SK-N-SH (cell line): ENCODE measurements around the gene SMARCD2.

Experiments used
- EP300 ChIP-seq, 2 experiments: IDR thresholded peaks; 2 replicates each; pipeline versions ENCODE4 v1.4.0 to v1.6.1; 2012; ENCODE audit warnings: borderline replicate concordance in 1 of 2, low read depth in 1 of 2, low read length in 1 of 2
- EZH2phosphoT487 ChIP-seq: fragments of 200-600 bp; sonication (generic); IDR thresholded peaks from 2 replicates; pipeline ENCODE4 v1.6.1; 2017; ENCODE audit warnings: low read depth, mixed run types, mild to moderate bottlenecking, antibody characterized with exemption, moderate library complexity, borderline replicate concordance
- FOXM1 ChIP-seq: IDR thresholded peaks from 2 replicates; pipeline ENCODE4 v1.4.0; 2012; ENCODE audit warnings: low read depth, mild to moderate bottlenecking
- GABPA ChIP-seq: IDR thresholded peaks from 2 replicates; pipeline ENCODE4 v1.4.0; 2012; ENCODE audit warnings: low read depth, mild to moderate bottlenecking
- MXI1 ChIP-seq: IDR thresholded peaks from 2 replicates; pipeline ENCODE4 v1.6.1; 2012; ENCODE audit warnings: mild to moderate bottlenecking, low read depth, low read length, improper control_type of control experiment
- RAD21 ChIP-seq: IDR thresholded peaks from 2 replicates; pipeline ENCODE4 v1.6.1; 2012; ENCODE audit warnings: mild to moderate bottlenecking, low read length
- RFX5 ChIP-seq: IDR thresholded peaks from 2 replicates; pipeline ENCODE4 v1.6.1; 2012; ENCODE audit warnings: mild to moderate bottlenecking, improper control_type of control experiment, low read length
- TAF1 ChIP-seq: IDR thresholded peaks from 2 replicates; pipeline ENCODE4 v1.6.1; 2012; ENCODE audit warnings: low read depth, mild to moderate bottlenecking, low read length, moderate library complexity, borderline replicate concordance
- TF ChIP-seq, protein P1 (sequence below): fragments of 200-600 bp; sonication (generic); IDR thresholded peaks from 2 replicates; pipeline ENCODE4 v1.6.1; 2017; ENCODE audit warnings: antibody characterized with exemption, mild to moderate bottlenecking, moderate library complexity

GRCh38 chr17:63853260-63853659 lies 10.8 kb upstream of the SMARCD2 start:
- TF ChIP-seq TAF1 (no peak), EZH2phosphoT487 (no peak), RFX5 (no peak), GABPA (no peak), MXI1 (no peak), EP300 (IDR thresholded peaks at IDR 0.05; ENCODE audit: borderline replicate concordance in 1 of 2, low read depth in 1 of 2, low read length in 1 of 2) (no peak), FOXM1 (no peak), RAD21 (no peak)
- TF ChIP-seq, protein P1, sequence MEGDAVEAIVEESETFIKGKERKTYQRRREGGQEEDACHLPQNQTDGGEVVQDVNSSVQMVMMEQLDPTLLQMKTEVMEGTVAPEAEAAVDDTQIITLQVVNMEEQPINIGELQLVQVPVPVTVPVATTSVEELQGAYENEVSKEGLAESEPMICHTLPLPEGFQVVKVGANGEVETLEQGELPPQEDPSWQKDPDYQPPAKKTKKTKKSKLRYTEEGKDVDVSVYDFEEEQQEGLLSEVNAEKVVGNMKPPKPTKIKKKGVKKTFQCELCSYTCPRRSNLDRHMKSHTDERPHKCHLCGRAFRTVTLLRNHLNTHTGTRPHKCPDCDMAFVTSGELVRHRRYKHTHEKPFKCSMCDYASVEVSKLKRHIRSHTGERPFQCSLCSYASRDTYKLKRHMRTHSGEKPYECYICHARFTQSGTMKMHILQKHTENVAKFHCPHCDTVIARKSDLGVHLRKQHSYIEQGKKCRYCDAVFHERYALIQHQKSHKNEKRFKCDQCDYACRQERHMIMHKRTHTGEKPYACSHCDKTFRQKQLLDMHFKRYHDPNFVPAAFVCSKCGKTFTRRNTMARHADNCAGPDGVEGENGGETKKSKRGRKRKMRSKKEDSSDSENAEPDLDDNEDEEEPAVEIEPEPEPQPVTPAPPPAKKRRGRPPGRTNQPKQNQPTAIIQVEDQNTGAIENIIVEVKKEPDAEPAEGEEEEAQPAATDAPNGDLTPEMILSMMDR = no peak
